Stimulated activated CD4-positive, alpha-beta T cell treated with anti-CD3 and anti-CD28 coated beads, Interleukin-1b, Interleukin-23, amount 100 ng/mL, for 48 hours (primary cell): ENCODE results near the gene TRMT10B.
A peak's percentile ranks its signal among the peaks of the same experiment; 100 is the strongest.
"Not testable (repeated sequence)": the region's sequence is repeated elsewhere in the genome, so short reads cannot be mapped to it uniquely, and the experiment has no call there.

ENCODE experiments used
- DNase-seq: peaks from one replicate; pipeline ENCODE4 v3.0.0-alpha.2; 2020

Gene TRMT10B

DNA sequence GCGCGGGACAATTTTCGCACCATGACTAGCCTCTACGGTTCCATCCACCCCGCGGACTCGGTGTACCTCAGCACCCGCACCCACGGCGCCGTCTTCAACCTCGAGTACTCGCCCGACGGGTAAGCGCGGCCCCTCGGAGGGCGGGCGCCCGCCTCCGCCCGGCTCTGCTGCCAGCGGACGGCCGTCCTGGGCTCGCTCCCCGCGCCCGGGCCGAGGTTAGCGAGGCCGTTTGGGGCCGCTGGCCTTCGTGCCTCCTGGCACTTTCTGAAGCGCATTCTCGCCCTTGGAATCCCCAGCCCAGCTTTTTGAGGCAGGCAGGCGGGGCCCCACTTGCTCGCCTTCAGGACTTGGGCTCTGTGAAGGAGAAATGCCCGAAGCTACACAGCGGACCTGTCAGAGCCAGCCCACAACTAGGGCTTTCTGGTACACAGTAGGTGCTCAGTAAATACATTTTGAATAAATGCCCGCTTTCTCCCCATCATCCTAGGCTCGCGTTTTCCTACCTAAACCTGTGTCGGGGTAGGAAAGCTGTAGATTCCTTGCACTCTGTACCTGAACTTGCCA, 47.8 kb downstream of the TRMT10B start:
- DNase-seq = peak; percentile 24

- DNase-seq = no peak
These were observed 48.5 kb downstream of the TRMT10B start for GRCh38 chr9:37801959-37802711.

GRCh38 chr9:37806271-37806670, 52.7 kb downstream of the TRMT10B start:
- no peak for DNase-seq

DNA sequence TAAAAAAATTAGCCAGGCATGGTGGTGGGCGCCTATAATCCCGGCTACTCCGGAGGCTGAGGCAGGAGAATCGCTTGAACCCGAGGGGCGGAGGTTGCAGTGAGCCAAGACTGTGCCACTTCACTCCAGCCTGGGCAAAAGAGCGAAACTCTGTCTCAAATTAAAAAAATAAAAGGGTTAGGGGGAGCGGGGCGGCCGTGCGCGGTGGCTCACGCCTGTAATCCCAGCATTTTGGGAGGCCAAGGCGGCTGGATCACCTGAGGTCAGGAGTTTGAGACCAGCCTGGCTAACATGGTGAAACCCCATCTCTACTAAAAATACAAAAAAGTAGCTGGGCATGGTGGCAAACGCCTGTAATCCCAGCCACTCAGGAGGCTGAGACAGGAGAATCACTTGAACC, 56.1 kb downstream of the TRMT10B start:
- DNase-seq = not testable (repeated sequence)

- DNase-seq = no peak
These were observed 58.4 kb downstream of the TRMT10B start for GRCh38 chr9:37811906-37812476.

DNA sequence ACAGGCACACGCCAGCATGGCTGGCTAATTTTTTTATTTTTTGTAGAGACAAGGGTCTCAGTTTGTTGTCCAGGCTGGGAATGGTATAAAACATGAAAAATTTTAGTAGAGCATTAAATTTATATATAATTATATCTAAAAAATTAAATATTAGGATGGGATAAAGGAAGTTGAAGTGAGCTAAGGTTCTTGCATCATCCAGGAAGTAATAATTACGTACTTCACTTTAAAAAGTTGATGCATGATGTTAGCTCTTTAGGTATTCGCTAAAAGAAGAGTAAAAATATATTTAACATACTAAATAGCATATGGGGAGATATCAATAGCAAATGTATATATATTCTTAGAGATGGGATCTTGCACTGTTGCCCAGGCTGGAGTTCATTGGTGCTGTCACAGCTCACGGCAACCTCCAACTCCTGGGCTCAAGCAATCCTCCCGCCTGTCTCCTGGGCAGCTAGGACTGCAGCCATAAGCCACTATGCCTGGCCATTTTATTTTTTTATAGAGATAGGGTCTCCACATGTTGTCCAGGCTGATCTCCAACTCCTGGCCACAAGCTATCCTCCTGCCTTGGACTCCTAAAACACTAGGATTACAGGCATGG, 59.3 kb downstream of the TRMT10B start:
- no peak for DNase-seq

- DNase-seq = no peak
These were observed 65.2 kb downstream of the TRMT10B start for GRCh38 chr9:37818849-37819248.

- DNase-seq = no peak
These were observed 66.5 kb downstream of the TRMT10B start for GRCh38 chr9:37820142-37820541.

DNA sequence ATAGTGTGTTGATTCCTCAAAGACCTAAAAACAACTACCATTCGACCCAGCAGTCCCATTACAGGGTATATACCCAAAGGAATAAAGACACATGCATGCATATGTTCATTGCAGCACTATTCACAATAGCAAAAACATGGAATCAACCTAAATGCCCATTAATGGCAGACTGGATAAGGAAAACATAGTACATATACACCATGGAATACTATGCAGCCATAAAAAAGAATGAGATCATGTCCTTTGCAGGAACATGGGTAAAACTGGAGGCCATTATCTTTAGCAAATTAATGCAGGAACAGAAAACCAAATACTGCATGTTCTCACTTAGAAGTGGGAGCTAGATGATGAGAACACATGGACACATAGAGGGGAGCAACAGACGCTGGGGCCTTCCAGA, 71.6 kb downstream of the TRMT10B start:
- not testable (repeated sequence) for DNase-seq

GRCh38 chr9:37827483-37828165, 74.0 kb downstream of the TRMT10B start:
- DNase-seq = no peak
